NOMO-1 treated with dmso at 0.1 percent for 144 hours (cell line): ENCODE data around the gene PLCXD3.

ENCODE experiments used
- DNase-seq: peaks from one replicate; lab custom pipeline; 2025; ENCODE audit not compliant: unreplicated experiment; lab: John Stamatoyannopoulos, UW

The PLCXD3 gene

DNA sequence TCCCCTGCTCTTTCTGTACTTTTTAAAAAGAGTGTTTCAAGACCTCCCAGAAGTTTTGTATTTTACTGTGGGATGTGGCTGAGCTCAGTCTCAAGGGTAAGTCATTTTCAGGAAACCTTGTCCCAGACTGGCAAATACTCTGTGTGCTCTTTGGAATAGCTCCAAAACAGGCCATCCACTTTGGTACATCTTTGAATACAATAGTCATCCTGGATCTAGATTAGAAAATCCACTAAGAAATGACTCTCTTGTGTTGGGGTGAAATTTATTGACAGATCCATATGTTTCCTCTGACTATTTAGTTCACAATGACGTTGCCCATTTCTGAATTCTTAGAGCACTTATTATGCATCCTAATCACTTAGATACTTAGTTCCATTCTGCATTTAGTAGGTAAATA, 95.2 kb downstream of the PLCXD3 start:
- DNase-seq = no peak

DNA sequence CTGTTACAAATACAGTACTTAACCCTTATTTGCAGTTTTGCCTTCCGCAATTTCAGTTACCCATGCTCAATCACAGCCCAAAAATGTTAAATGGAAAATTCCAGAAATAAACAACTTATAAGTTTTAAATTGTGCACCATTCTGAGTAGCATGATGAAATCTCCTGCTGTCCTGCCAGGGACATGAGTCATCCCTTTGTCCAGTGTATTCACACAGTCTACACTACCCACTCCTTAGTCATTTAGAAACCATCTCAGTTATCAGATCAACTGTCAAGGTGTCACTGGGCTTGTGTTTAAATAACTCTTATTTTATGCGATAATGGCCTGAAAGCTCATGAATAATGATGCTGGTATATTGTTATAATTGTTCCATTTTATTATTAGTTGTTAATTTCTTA, 95.8 kb downstream of the PLCXD3 start:
- no peak for DNase-seq

DNA sequence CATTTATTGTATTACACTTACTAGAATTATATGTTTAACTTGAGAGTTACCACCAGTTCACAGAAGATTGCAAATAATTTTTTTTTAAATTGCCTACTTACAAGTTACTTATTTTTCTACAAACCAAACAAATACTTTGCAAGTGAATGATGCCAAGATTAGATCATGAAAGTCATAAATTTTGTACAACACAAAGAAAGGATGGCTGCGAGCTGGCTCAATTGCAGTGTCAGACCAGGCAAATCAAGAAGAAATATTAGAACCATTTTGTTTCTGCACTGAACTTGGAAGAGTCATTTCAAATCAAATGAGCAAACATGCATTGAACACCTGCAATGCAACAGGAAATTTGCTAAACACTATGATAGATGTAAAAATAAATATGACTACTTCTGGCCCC, 97.3 kb downstream of the PLCXD3 start:
- no peak for DNase-seq

DNA sequence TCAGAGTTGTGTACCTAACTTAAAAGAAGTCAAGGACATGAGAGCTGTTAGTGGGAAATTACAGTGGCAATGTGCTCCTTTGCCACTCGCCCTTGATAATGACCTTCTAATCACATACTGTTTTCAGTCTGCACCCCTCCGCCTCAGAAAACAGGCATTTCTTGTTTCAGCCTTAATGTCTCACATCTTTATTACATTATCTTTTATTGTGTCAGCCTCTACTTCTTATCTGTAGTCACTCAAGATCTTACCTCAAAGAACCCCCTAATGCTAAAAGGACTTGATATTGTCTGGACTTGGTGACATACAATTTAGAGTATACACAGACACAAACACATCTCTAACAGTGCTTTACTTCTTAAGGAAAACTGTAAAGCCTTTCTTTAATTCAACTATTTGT, 97.9 kb downstream of the PLCXD3 start:
- DNase-seq = no peak

DNA sequence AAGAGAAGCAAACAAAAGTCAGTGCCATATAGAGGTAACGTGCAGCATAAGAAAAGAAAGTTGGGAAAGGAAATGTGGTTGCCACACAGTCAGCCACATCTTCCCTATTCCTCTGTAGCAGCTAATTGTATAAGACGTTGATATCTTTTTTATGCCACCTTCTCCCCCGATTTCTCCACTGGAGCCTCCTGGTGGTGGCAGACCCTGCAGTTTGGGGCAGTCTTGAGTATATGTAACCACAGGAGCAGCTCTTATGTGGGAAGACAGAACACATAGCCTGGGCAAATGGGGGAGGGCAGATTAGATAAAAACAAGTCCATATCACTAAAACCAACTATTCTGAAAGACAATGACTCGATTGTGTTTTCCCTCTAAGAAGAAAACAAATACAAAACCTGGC, 99.7 kb downstream of the PLCXD3 start:
- DNase-seq = no peak

DNA sequence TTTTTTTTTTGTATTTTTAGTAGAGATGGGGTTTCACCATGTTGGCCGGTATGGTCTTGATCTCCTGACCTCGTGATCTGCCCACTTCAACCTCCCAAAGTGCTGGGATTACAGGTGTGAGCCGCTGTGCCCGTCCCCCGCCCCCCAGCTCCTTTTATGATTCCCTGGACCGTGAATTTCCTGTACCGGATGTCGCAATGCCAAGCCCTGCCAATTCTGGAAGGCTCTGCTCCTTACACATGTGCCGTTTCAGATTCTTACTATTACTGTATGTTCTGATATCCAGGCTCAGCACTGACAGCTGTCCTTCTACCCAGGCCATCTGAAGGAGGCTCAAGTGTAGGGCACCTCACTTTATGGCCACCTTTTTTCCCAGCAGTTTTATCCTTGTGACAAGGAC, 100.1 kb downstream of the PLCXD3 start:
- DNase-seq = no peak

DNA sequence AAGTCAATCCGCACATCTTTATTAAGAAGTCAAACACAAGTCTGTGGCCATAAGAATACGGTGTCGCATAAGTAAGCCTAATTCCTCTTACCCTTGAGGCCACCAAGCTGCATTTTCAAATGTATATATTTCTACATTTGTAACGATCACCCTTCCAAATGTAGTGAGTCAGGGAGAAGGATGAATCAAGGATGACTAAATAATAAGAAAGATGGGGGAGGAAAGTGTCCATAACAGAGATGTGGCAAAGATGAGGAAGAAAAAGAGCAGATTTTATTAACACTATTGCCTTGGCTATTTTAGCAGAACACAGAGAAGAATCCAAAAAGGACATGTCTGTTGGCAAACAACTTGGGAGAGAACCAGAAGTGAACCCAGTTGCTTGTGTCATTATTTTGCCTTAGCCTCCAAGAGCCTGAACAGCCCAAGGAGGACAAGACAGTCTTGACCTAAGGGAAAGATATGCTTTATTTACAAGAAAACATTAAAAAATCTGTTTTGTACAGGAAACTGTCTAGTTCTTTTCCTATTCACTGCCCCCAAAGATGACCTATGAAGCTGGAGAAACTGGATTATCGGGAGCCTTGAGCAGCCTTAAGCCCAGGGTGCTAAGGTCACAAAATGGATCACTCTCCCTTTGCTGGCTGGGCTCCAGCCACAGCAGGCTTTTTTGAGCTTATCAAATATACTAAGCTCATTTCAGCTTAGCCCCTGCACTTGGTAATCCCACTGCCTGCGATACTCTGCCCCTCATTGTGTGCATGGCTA, 101.5 kb downstream of the PLCXD3 start:
- no peak for DNase-seq

DNA sequence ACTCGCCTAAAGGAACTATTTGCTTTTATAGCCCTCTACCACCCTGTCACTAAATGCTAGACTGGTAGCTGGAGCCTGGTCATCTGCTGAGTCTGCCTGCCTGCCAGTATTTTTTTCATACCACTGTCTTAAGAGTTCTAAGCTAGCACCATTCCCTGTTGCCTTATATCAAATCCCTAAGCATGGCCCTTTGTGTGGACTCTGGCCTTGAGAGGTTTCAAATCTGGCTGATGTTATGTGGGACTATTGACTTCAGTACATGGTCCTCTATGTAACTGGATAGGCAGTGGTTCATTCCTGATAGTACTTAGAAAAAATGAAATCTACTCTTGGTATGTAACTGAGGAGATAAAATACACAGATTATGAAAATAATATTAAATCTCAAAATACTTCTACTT, 103.5 kb downstream of the PLCXD3 start:
- DNase-seq = no peak

DNA sequence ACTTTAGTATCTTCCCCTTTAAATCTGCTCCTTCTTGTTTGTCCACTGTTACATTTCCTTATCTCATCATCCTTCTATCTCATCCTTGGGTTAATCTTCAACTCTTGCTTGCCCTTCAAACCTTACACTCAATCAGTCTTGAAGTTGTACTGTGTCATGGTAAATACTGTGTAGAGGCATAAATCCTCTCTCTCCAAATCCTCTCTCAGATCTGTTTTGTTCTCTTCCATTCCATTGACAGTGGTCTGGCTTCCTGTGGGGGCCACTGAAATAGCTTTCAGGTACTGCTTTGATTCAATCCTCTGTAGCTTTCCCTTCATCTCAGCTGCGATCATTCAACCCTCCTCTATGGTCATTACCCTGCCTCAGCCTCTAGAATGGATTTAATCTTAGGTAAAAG, 104.0 kb downstream of the PLCXD3 start:
- no peak for DNase-seq

DNA sequence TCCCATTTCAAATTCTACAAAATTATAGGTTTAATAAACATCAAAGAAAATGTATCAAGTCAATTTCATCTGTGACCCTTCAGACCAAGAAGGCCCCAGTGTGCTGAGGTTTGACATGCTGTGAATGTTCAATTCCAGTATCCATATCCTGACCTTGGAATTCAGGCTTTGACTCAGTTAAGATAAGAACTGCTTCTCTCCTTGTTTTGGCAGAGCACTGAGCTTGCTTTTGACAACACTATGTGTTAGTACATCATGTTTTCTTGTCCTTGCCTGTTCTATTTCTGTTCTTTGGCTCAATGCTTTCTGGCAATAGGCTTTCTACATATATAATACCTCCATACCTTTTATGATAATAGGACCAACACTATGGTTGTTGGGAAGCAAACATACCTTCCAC, 105.6 kb downstream of the PLCXD3 start:
- DNase-seq = no peak

DNA sequence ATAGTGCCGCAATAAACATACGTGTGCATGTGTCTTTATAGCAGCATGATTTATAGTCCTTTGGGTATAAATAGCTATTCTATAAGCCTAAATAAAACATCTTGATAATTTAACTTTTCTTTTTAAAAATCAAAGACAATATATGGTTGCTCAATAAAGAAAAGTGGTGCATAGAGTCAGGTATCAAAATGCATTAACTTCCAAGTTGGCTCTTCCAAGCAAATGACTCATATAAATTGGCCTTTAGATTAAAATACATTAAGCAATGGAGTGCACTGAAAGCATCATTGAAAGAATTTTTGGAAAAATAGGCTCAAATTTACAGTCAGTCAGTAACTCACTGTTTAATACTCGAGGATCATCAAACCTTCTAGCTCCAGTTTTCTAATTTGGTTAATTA, 106.6 kb downstream of the PLCXD3 start:
- DNase-seq = no peak

DNA sequence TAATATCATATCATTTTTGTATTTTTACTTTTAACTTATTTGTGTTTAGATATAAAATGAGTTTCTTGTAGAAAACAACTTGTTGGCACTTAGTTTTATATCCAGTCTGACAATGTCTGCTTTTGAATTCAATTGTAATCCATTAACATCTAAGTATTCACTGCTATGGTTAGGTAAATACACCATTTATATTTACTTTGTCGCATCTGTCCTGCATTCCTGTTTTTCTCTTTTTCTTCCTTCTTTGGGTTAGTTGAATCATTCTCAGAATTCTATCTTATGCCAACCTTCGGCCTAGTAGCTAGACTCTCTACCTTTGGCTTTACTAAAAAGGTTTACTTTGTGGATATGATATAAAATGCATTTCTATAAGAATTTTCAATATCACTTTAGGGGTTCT, 107.6 kb downstream of the PLCXD3 start:
- DNase-seq = no peak

DNA sequence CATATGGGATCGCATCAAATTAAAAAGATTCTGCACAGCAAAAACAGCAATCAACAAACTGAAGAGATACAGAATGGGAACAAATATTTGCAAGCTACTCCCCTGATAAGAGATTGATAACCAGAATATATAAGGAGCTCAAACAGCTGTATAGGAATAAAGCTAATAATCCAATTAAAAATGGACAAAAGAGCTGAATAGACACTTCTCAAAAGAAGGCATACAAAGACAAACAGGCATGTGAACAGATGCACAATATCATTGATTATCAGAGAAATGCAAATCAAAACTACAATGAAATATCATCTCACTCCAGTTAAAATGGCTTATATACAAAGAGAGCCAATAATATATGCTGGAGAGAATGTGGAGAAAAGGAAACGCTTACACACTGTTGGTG, 110.6 kb downstream of the PLCXD3 start:
- DNase-seq = no peak

DNA sequence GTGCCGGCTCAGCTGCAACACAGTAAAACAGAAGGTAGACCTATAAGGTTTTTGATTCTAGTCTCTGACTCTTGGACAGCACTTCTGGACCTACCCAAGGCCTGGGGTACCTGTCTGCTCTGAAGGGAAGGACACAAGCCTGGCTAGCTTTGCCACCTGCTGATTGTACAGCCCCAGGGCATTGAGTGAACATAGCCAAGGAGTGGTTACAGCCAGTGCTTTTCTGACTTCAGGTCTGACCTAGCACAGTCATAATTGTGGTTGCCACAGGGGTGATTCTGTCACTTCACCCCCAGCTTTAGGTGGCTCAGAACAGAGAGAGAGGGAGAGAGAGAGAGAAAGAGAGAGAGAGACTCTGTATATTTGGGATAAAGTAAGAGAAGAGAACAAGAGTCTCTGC, 118.4 kb downstream of the PLCXD3 start:
- DNase-seq = no peak

DNA sequence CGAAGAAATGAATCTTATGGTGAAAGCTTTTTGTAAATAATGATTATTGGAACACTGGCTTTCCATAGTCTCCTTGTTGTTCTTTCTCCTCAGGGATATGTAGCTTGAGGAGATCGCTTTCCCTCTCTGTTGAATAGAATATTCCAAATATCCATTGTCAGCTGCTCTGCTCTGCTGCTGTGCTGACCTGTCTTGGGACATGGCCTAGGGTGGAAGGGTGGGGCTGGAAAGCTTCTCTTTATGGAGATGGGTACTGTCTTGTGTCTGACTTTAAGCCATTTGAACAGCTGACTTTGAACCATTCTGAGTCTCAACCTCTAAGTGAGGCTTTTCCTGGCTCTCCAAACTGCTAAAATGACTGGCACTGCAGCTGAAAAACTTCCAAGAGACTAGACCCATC, 135.8 kb downstream of the PLCXD3 start:
- DNase-seq = no peak

DNA sequence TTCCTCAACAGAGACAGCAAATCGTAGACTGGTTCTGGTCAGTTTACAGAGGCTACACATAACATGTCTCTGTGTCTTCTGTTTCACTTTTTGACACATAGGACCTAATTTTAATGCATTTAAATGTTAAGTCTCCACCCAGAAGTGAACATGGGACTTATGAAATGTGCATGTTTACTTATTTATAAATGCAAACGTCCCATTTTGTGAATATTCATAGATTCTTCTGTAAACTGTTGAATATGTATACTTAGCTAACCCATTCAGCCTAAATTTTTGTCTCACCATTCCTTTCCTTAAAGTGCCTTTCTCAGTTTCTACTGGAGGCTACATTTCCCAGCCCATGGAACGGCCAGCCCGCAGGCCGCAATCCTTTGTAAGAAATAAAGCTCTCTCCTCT, 137.2 kb downstream of the PLCXD3 start:
- no peak for DNase-seq

DNA sequence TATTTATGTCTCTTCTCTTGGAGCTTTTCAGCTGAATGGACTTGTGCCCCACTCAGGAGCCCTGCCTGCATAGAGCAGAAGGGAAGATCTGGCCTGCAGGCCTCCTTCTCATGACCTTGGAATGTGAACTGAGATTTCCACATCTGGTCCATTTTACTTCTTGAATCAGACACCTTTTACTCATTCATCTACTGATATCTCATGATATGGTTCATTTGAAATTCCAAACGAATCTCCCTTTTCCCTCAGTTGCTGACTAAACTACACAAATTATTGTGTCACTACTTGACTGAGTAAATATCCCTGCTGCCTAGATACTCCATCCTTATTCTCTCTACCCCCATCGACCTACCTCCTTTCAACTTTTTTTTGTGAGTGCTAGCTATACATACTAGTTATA, 138.7 kb downstream of the PLCXD3 start:
- no peak for DNase-seq

DNA sequence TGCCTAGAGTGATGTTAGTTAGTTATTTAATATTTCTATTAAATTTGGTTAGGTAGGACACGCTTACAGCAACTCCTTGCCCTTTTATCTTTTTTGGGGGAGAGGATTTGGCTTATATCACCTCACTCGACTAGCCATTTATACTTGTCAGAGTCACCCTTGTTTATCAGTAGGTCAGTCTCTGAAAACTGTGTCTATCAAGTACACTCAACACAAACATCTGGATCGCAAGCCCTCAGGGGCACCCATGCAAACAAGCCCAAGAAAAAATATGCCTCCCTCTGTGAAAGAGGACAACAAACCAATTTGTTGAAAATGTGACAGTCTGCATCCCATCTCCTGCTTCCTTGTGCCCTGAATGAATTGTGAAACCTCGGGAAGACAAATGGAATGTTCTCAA, 139.9 kb downstream of the PLCXD3 start:
- no peak for DNase-seq

DNA sequence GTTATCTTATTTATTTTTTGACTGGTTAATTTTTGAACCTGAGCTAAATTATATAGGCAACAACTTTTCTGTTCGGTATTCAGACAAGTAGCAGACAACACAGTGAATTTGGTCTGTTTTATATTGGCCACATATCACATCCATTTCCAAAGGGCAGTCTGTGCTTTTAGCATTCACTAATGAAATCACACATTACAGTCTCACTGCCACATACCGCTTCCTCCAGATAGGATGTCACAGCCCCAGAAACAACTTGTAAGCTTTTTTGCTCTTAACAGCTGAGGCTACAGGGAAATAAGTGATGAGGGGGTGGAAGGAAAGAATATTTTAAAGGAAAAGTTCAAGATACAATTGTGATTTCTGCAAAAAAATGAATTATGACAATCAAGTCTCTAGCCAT, 140.6 kb downstream of the PLCXD3 start:
- no peak for DNase-seq

DNA sequence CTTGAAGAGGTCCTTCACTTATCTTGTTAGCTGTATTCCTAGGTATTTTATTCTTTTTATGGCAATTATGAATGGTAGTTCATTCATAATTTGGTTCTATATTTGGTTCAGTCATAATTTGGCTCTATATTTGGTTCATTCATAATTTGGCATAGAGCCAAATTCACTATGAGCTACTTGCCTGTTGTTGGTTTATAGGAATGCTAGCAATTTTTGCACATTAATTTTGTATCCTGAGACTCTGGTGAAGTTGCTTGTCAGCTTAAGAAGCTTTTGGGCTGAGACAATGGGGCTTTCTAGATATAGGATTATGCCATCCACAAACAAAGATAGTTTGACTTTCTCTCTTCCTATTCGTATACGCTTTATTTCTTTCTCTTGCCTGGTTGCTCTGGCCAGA, 142.2 kb downstream of the PLCXD3 start:
- no peak for DNase-seq

DNA sequence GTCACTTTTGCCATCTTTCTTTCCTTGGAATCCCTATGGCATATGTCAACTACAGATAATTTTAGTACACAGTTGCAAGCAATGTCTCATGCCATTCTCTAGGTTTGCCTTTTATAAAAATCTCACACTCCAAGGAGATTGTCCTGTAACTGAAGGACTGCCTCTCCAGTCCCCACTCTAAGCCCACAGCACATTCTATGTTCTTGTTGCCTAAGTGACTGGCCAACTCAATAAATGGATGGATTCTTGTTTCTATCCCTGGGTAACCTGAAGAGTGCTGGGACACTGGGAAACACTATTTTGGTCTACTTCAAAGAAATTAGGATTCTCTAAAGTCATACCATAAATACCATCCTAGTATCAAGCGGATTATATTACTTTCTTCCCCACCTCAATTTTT, 145.0 kb downstream of the PLCXD3 start:
- DNase-seq = no peak

DNA sequence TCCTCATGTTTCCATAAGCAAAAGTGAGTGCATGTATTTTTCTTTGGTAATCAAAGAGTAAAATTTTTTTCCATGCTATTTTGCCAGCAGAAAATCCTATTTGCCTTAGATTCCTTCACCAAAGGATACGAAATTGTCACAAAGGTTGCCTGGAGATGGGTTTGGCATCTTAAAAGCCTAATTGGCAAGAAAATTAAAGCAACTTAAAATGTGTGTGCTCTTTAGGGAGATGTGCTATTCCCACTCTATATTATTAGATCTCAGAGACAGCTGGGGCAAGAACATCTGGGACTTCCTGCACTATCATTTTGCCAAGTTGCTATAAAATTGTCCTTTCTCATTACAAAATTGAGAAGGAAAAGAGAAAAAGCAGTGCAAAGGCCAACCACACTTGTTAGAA, 146.1 kb downstream of the PLCXD3 start:
- DNase-seq = no peak

DNA sequence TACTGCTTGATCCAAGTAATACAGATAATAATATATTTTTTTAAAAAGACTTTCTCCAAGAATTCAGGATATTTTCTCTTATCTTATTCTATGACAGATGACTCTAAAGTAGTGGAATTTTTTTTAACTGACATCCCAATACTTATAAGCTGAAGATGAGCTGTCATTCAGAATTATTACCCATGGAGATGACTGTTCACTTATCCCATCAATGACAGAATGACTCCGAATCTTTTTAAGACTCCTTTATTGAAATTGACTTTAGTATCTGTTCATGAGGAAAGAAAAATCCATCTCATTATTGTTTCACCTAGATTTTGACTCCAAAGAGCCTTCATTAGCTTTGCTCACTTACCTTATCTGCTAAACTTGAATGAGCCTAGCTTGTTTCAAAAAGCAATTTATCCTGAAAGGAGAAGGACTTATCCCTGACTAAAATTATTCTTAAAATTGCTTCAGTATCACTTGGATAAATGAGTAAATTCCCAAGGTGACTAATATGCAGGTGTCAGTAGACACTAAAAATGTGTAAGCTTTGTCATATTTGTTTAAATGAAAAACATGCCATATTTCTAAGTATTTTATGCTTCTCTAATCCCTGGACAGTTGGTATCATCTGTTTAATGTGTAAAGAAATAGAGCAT, 146.9 kb downstream of the PLCXD3 start:
- DNase-seq = no peak
